Nephron progenitor cell (in vitro differentiated cells): ENCODE measurements around the gene ATP9B.

ENCODE experiments used
- DNase-seq: peaks from one replicate; pipeline ENCODE4 v3.0.0; 2021
- H3K27ac Mint-ChIP-seq: 2 replicates; pipeline ENCODE4 v1.8.0; 2021; ENCODE audit warnings: mild to moderate bottlenecking, moderate library complexity, mixed read lengths
- H3K27me3 Mint-ChIP-seq: 2 replicates; pipeline ENCODE4 v1.8.0; 2021; ENCODE audit warnings: mild to moderate bottlenecking, low read depth, mixed read lengths; ENCODE audit not compliant: poor library complexity
- H3K36me3 Mint-ChIP-seq: 2 replicates; pipeline ENCODE4 v1.8.0; 2021; ENCODE audit warnings: low read depth, mixed read lengths
- H3K4me1 Mint-ChIP-seq: 2 replicates; pipeline ENCODE4 v1.8.0; 2021; ENCODE audit warnings: mixed read lengths
- H3K4me3 Mint-ChIP-seq: 2 replicates; pipeline ENCODE4 v1.8.0; 2021; ENCODE audit warnings: mild to moderate bottlenecking, moderate library complexity, mixed read lengths
- H3K9me3 Mint-ChIP-seq: 2 replicates; pipeline ENCODE4 v1.8.0; 2021; ENCODE audit warnings: mild to moderate bottlenecking, moderate library complexity, mixed read lengths
- CTCF ChIP-seq: fragments of 200-600 bp; sonication (generic); IDR thresholded peaks from 2 replicates; pipeline ENCODE4 v1.5.0; 2021; ENCODE audit warnings: antibody characterized with exemption

ATP9B gene

GRCh38 chr18:79223431-79223830 is 154.2 kb downstream of the ATP9B start:
- no peak overlapping the region for H3K4me3 Mint-ChIP-seq
- no peak for TF ChIP-seq CTCF
- H3K4me1 Mint-ChIP-seq, result no peaks in the 10 kb centered on the region
- H3K9me3 Mint-ChIP-seq, result no peaks in the 10 kb centered on the region
- DNase-seq, result no peak
- no peak overlapping the region for H3K27ac Mint-ChIP-seq
- no peaks in the 10 kb centered on the region for H3K27me3 Mint-ChIP-seq
- H3K36me3 Mint-ChIP-seq, result peaks cover 6% of the 10 kb centered on the region

DNA sequence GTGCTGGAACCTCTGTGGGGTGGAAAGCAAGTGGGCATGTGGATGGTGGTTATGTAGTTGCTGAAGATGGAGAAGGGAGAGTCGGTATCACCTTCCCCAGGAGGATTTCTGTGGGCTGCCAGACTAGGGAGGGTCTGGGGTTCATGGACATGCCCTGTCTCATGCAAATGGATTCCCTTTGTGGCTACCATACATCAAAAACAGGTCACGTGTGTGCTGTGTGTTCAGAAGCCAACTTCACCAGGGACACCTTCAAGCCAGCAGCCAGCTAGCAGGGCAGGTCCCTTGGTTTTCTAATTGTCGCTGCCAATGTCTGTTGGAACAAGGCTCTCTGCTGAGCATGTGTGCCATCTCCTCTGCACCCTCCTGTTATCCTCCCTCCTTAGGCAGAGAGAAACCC is 155.2 kb downstream of the ATP9B start:
- Mint-ChIP-seq H3K4me1 (no peaks in the 10 kb centered on the region), H3K9me3 (no peaks in the 10 kb centered on the region), H3K36me3 (peaks cover 4% of the 10 kb centered on the region), H3K27me3 (no peaks in the 10 kb centered on the region), H3K27ac (no peak overlapping the region), H3K4me3 (no peak overlapping the region)
- no peak for TF ChIP-seq CTCF
- DNase-seq, result no peak

GRCh38 chr18:79227621-79228020 is 158.4 kb downstream of the ATP9B start:
- TF ChIP-seq CTCF, result no peak
- peaks cover 13% of the 10 kb centered on the region for H3K36me3 Mint-ChIP-seq
- no peaks in the 10 kb centered on the region for H3K4me1 Mint-ChIP-seq
- H3K9me3 Mint-ChIP-seq, result peaks cover 4% of the 10 kb centered on the region
- H3K27me3 Mint-ChIP-seq, result no peaks in the 10 kb centered on the region
- H3K27ac Mint-ChIP-seq, result no peak overlapping the region
- no peak for DNase-seq
- H3K4me3 Mint-ChIP-seq, result no peak overlapping the region

- DNase-seq, result no peak
Measured at GRCh38 chr18:79229431-79229830, 160.2 kb downstream of the ATP9B start.

GRCh38 chr18:79234438-79234837 is 165.2 kb downstream of the ATP9B start:
- no peak overlapping the region for H3K27ac Mint-ChIP-seq
- no peak for DNase-seq
- no peaks in the 10 kb centered on the region for H3K27me3 Mint-ChIP-seq
- peaks cover 4% of the 10 kb centered on the region for H3K9me3 Mint-ChIP-seq
- no peak for TF ChIP-seq CTCF
- H3K36me3 Mint-ChIP-seq, result peaks cover 19% of the 10 kb centered on the region
- H3K4me1 Mint-ChIP-seq, result peaks cover 7% of the 10 kb centered on the region
- no peak overlapping the region for H3K4me3 Mint-ChIP-seq

More at GRCh38 chr18:79229431-79229830, 160.2 kb downstream of the ATP9B start:
- Mint-ChIP-seq H3K4me3 (no peak overlapping the region), H3K27me3 (no peaks in the 10 kb centered on the region), H3K36me3 (peaks cover 13% of the 10 kb centered on the region), H3K27ac (no peak overlapping the region), H3K4me1 (no peaks in the 10 kb centered on the region), H3K9me3 (peaks cover 4% of the 10 kb centered on the region)
- no peak for TF ChIP-seq CTCF

GRCh38 chr18:79239631-79240030 is 170.4 kb downstream of the ATP9B start:
- H3K36me3 Mint-ChIP-seq, result peaks cover 6% of the 10 kb centered on the region
- no peak for TF ChIP-seq CTCF
- no peak overlapping the region for H3K4me3 Mint-ChIP-seq
- H3K27me3 Mint-ChIP-seq, result no peaks in the 10 kb centered on the region
- no peak overlapping the region for H3K27ac Mint-ChIP-seq
- H3K4me1 Mint-ChIP-seq, result peaks cover 27% of the 10 kb centered on the region
- no peaks in the 10 kb centered on the region for H3K9me3 Mint-ChIP-seq
- no peak for DNase-seq
